HG02973 (cell line): ENCODE measurements around the gene TNPO1.
"Not testable (repeated sequence)": the region's sequence is repeated elsewhere in the genome, so short reads cannot be mapped to it uniquely, and the experiment has no call there.

ENCODE experiments used
- ATAC-seq: cut with Tn5 transposase; IDR thresholded peaks from one replicate; pipeline ENCODE4 v1.9.1; 2021; ENCODE audit warnings: moderate library complexity; ENCODE audit not compliant: unreplicated experiment

Gene TNPO1

DNA sequence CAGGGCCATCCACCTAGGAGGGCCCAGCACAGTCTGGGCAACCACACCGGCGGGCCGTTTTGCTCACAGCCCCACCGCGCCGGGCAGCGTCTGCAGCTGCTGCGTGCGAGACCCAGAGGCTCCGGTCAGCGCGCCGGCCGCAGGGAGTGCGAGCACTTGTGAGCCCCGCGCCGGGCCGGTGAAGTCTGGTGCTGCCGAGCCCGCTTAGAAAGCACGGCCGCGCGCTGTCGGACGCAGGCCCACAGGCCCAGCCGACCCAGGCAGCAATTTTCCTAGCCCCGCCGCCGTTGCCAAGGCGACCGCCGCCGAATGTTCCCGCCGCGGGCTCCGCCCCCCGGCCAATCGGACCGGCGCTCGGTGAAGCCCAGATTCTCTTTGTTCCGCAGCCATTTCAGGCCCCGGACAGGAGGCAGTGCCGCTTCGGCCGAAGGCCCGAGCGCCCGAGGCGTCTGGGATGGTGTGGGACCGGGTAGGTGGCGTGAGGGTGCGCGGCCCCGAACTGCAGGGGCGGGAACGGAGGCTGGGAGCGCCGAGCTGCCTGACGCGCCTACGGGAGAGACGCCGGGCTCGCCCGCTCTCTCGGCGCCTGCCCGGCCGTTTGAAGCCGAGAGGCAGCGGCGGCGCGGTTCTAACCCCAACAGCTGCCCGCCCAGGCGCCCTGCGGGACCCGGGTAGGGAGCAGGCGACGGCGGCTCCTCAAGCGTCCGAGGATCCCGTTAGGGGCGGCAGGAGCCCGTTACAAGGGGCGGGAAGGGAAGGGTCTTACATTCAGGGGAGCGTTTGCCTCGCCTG is at the start of gene TNPO1:
TSS of gene TNPO1 (plus strand) at position 378 of the 792 bp plus-strand sequence. CDS start at position 455, 77 bp downstream.
- ATAC-seq: peak; percentile 77

DNA sequence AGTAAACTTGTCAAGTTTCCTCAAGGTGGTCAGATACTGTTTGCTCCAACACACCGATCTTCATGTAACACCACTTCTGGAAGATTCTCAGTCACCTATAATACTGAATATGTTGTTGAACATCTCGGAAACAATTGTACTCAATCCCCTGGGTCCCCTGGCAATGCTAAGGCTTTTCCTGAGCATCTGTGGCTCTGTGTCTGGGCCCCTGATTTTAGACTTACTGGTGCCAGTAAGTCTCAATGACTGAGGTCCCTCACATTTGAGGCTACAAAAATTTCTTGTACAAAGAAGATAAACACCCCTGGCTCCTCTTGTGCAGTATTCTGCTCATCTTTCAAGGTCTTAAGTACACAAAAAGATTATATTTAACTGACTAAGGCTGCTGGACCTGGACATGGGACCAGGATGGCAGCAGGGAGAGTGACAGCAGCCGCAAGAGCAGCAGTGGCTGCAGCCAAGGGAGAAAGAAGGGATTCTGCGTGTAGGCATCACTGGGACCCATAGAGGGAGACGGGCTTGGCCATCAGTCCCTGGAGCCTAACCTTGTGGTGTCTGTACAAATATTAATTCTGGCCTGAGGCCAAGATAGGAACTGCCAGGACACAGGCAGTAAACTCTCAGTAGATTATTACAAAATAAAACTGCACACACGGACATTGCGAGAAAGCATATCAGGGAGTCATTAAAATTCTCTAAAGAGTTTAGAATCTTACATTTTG is 49.0 kb upstream of the TNPO1 start:
- no peak for ATAC-seq

DNA sequence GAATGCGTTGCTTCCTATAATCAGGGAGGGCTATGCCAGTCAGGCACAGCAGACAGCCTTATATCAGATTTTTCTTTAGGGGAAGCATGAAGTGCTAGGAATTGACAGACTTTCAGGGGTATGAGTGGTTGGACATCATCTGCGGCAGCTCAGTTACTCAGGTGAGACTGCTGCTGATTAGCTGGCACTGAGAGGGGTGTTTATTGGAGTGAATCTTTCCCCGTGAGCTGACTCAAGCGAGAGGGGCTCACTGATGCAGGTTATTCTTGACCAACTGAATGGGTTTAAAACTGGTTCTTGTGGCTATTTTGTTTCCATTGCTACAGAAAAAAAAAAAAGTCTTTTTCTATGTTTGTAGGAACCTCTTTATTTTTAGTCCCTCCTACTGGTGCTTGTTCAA is 46.2 kb upstream of the TNPO1 start:
- ATAC-seq: no peak

DNA sequence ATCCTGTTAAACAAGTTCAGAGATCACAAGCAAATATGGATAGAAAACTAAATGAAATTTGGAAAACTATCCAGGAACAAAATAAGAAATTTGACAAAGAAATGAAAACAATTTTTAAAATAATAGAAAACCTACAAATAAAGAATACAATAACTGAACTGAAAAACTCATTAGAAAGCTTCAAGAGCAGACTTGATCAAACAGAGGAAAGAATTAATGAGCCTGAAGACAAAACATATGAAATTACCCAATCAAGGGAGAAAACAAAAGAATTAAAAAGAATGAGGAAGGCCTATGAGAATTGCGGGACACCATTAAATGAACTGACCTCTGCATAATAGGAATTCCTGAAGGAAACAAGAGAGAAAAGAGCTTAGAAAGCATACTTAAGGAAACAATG is 39.8 kb upstream of the TNPO1 start:
- ATAC-seq: no peak

DNA sequence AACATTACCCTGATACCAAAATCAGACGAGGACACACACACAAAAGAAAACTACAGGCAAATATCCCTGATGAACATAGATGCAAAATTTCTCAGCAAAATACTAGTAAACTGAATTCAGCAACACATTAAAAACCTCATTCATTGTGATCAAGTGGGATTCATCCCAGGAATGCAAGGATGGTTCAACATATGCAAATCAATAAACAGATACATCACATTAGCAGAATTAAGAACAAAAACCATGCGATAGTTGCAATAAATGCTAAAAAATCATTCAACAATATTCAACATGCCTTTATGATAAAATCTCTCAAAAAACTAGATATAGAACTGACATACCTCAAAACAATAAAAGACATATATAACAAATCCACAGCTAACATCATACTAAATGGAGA is 36.9 kb upstream of the TNPO1 start:
- no peak for ATAC-seq

DNA sequence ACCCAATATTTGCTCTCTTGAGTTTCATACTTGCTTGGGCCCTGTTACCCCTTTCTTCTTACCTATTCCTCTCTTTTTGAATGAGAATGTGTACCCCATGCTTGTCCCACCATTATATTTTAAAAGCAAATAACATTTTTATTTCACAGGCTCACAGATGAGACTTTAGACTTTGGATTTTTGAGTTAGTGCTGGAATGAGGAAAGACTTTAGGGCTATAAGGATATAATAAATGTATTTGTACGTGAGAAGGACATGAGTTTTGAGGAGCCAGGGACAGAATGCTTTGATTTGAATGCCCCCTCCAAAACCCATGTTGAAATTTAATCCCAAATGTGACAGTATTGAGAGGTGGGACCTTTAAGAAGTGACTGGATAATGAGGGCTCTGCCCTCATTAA is 33.1 kb upstream of the TNPO1 start:
- ATAC-seq: no peak

DNA sequence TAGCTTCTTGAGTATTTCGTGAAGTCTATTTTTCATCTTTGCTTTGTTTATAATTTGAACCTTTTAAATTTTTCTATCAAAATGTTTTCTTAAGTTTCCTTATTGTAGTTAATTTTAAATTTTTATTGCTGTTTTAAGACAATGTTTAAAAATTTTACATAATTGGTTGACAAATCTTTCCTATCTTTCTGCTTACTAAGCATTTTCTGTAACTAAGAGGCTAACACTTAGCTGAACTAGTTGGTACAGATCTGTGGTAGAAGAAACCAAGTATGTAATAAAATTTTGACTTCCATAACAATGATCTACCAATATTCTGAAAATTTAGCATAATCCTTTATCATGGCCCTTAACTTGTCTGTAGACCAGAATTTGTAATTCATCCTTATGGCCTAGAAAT is 32.3 kb upstream of the TNPO1 start:
- no peak for ATAC-seq

DNA sequence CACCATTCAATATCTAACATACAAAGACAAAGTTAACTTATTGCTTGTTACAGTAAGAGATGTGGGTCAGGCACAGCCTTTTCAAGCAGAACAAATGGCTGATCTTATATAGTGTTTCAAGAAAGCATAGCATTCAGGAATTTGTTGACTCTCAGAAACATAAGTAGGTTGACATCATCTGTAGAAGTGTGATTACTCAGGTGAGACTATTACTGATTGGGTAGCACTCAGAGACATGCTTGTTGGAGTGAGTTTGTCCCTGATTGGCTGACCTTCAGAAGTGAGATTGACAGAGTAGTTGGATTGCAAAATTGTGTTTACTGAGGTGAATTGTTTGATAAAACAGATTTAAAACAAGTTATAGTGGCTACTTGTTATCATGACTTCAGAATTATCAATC is 30.7 kb upstream of the TNPO1 start:
- no peak for ATAC-seq

DNA sequence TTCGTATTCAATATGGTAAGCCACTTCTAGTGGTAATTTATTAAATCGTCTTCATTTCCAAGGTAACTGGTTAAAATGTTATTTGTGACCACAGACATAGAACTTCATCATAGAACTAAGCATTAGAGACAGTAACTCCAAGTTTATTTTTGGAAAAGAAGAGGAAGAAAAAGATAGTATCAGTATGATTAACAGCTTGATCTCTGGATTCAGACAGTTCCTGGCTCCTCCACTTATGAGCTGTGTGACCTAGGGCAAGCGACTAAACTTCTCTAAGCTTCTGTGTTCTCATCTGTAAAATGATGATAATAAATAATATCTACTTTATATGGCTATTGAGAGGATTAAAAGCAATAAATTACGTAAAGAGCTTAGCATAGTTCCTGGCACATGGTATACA is 29.8 kb upstream of the TNPO1 start:
- ATAC-seq: no peak

DNA sequence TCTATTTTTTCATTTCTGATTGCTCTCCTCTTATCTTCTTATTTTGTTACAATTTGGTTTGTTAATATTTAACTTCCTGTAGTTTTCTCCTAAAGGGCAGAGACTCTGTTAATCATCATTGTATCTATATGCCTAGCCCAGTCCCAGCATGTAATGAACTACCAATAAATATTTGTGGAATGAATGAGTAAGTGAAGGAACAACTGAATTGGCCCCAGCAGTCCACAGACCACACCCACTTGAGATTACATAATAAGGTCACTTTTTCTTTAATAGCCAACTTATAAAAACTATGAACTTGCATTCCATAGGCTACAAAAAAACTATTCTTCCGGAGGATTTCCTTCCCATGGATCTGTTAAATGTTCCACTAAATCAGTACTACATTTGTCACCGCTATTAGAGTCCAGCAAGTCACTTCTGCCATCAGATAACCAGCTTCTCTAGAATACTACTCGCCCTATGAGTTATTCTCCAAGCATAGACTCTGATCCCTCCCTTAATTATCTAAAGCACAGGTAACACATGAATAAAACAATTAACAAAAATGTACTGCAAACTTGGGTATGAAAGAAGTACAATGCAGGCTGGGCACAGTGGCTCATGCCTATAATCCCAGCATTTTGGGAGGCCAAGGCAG is 27.5 kb upstream of the TNPO1 start:
- ATAC-seq: no peak

DNA sequence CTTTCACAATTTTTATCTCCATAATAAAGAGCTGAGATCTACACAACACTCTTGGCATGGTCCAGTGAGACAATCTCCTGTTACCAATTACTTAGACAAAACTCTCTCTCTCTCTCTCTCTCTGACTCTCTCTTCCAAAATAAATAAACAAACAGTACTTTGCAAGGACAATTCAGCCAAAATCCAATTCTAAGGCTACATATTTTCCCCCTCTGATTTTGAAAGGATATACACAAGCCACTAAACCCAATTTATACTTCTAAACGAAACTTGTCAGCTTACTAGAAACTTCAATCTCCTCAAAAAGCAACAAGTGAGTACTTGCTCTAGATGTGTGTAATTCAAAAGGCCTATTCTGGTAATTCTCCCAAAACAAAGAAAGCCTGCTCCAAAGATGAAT is 26.3 kb upstream of the TNPO1 start:
- ATAC-seq: no peak

DNA sequence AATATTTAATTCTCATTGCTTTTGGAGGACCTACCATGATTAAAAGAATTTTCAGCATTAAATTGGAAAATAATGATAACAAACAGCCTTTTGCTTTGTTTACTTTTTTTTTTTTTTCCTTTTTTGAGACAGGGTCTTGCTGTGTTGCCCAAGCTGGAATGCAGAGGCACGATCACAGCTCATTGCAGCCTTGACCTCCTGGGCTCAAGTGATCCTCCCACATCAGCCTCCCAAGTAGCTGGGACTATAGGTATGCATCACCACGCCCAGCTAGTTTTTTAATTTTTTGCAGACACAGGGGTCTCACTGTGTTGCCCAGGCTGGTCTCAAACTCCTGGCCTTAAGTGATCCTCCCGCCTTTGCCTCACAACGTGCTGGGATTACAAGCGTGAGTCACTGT is 23.8 kb upstream of the TNPO1 start:
- ATAC-seq: not testable (repeated sequence)

DNA sequence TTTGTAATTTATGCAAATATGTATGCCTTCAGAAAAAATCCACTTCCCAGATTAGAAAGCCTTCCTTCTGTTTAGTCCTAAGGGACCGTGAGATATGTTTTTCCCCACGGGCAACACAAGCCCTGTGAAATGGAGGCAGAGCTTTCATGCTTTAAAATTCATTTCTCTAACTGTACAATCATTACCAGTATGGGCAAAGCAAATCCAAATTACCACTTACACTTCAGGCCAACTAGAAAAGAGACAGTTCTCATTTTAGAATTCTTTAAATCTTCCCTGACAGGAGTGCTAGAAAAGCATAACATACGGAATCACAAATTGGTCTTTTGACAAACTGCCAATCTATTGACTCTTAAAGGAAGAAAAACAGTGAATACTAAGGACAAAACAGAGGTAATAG is 20.5 kb upstream of the TNPO1 start:
- no peak for ATAC-seq

DNA sequence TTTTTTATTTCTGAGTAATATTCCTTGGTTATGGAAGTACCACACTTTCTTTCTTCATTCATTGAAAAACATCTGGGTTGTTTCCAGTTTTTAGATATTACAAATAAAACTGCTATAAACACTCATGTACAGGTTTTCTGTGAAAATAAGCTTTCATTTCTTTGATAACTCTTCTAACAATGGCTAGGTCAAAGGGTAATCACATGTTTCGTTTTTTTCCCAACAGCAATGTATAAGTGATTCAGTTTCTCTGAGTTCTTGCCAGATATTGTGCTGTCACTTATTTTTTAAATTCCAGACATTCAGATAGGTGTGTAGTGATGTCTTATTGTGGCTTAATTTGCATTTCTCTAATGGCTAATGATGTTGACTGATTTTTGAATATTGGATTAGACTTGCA is 16.7 kb upstream of the TNPO1 start:
- ATAC-seq: no peak

DNA sequence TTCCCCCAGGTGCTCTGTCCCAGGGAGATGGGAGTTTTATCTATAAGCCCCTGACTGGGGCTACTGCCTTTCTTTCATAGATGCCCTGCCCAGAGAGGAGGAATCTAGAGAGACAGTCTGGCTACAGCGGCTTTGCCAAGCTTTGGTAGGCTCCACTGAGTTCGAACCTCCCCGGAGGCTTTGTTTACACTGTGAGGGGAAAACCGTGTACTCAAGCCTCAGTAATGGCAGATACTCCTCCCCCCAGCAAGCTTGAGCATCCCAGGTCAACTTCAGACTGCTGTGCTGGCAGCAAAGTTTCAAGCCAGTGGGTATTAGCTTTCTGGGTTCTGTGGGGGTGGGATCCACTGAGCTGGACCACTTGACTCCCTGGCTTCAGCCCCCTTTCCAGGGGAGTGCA is 7.8 kb upstream of the TNPO1 start:
- not testable (repeated sequence) for ATAC-seq

DNA sequence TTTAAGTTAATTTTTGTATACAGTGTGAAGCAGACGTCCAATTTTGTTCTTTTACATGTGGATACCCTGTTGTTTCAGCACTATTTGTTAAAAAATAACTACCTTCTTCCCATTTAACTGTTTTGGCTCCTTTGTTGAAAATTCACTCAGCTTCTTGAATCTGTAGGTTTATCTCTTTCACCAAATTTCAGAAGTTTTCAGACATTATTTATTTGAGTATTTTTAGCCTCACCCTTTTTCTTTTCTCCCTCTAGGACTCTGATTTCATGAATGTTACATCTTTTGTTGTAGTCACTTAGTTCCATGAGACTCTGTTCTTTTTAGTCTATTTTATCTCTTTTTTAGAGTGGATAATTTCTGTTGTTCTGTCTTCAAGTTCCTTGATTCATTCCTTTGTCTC is 4.6 kb upstream of the TNPO1 start:
- ATAC-seq: no peak

DNA sequence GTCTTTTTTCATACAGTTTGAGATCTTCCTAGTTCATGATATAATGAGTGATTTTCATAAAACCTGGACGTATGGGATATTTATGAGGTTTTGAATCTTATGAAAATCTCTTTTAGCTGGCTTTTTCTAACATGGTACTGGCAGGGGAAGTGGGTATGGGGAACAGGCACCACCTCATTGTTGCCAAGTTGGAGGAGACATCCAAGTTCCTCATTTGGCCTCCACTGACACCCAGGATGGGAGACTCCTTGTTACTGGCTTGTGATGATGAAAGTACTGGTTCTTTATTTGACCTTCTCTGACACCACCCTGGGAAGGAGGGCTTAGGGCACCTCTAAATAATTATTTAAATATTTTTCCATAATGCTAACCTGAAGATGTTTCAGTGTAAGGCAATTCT is 4.0 kb upstream of the TNPO1 start:
- ATAC-seq: no peak

DNA sequence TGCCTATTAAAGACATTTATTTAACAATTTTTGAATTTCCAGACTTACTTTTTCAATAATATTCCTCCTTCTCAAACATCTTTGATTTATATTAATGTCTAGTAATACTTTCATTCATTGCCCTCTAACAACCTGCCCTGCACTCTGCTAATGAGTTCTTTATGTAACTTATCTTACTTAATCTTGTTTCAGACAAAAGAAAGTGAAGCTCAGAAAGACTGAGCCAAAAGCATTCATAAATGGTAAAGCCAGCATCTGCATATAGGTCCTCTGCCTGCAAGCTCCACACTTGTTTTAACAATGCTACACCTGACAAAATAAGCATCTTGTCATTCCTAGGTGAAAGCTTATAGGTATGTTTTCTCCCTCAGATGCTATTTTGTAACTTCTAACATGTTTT is 2.4 kb upstream of the TNPO1 start:
- no peak for ATAC-seq

DNA sequence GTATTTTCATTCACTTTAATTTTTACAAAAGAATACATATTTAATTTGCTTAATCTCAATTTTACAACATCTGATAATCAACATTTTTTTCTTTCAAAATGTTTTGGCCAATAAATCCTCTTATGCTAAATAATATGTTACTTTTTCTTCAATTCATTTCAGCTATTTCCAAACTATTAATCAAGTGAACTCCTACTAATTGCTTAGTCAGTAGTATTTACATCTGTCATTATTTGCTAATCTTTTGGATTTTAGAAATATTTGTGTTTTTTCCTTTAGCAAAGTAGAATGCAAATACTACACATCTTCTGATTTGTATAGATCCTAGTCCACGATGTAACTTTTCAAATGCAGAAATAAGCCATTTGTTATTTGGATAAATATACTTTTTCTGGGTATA is 1.6 kb upstream of the TNPO1 start:
- ATAC-seq: no peak

DNA sequence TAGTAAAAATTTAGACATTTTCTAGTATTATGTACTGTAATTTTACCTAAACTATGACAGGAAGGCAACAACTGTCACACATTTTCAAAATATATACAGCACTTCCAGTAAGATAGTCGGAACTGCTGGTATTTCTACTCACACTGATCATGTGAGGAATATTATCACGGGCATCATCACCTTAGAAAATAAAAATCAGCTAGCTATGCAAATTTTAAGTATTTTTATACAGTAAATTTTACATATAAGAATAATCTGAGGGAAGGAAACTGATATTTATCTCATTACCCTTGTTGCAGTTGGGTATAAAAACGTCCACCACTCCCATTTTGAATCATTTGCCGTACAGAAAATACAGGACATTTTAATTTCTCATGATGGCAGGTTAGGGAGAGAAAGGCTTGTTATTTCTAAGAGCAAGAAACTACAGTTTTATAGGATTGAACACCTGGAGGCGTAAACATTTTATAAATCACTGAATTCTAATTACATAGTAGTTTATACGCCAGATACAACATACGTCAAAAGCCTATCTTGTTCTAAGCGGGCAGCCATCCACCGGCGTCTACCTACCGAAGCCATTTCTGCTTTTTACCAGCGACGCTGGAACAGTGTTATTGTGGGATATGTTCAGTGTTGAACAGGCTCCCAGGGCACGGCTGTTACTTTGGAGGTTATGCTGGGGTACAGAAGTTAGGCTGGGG is 729 bp upstream of the TNPO1 start:
- ATAC-seq: no peak

DNA sequence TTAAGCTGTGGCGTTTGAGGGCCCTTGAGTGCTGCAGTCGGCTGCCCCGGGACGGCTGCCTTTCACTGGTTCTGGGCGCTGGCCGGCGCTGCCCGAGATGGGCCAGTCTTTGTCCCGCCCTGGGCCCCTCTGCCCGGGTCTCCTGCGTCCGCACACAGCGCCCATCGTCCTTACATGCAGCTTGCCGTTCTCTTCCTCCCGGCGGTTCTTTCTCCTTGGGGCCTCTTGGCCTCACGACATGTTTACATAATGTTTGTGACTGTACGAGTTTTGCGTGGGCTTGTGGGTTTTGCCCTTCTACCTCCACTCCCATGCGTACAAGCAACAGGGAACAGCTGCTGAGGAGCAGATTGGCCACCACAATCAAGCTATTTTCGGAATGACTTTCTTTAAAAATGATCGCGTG is 618 bp downstream of the TNPO1 start:
- ATAC-seq: peak; percentile 39
